Esophagus squamous epithelium (tissue), 4 donors: ENCODE data around the gene WDR64.

Experiments
- POLR2A ChIP-seq, 4 donors: fragments of 450-650 bp; IDR thresholded peaks; one replicate each; pipeline ENCODE4 v1.6.1; 2017; ENCODE audit warnings: antibody characterized with exemption in 4 of 4, mild to moderate bottlenecking in 4 of 4, moderate library complexity in 3 of 4
- TF ChIP-seq, protein P1 (sequence below), 6 experiments: fragments of 450-650 bp in 4 of 6; fragments of 200-600 bp in 2 of 6; sonication (generic) in 2 of 6; IDR thresholded peaks; one replicate each; pipeline ENCODE4 v1.5.1; 2016 to 2019; ENCODE audit warnings: antibody characterized with exemption in 6 of 6, mild to moderate bottlenecking in 4 of 6, moderate library complexity in 4 of 6

GRCh38 chr1:241677201-241677600 is 25.1 kb downstream of the WDR64 start:
- TF ChIP-seq, protein P1, sequence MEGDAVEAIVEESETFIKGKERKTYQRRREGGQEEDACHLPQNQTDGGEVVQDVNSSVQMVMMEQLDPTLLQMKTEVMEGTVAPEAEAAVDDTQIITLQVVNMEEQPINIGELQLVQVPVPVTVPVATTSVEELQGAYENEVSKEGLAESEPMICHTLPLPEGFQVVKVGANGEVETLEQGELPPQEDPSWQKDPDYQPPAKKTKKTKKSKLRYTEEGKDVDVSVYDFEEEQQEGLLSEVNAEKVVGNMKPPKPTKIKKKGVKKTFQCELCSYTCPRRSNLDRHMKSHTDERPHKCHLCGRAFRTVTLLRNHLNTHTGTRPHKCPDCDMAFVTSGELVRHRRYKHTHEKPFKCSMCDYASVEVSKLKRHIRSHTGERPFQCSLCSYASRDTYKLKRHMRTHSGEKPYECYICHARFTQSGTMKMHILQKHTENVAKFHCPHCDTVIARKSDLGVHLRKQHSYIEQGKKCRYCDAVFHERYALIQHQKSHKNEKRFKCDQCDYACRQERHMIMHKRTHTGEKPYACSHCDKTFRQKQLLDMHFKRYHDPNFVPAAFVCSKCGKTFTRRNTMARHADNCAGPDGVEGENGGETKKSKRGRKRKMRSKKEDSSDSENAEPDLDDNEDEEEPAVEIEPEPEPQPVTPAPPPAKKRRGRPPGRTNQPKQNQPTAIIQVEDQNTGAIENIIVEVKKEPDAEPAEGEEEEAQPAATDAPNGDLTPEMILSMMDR (IDR thresholded peaks at IDR 0.05) = no peak
- TF ChIP-seq POLR2A (IDR thresholded peaks at IDR 0.05) = no peak
